ENCODE results near the gene GBGT1. TPM values are rescaled to one million over a fixed set of nuclear protein-coding genes. Genes with fewer than 3 reads are reported as not detected.

Gene GBGT1
- total RNA-seq, 1 experiment from 2014 or later, result 1.8 TPM

- ChIA-PET CTCF (interaction anchor here (0.6 to 3.0 kb wide), 3 partner anchors 52 to 169 kb away, joined by 3 to 17 read pairs (median 3); no protein-coding TSS in a partner anchor), POLR2A (no interaction called here)
- TF ChIP-seq REST (IDR thresholded peaks at IDR 0.05; ENCODE audit: insufficient read depth in 1 of 2, low read depth in 2 of 2, low read length in 1 of 2) (no peak), TCF7L2 (IDR thresholded peaks at IDR 0.05; ENCODE audit: low read depth, low read length) (no peak), CTCF (IDR thresholded peaks at IDR 0.05) (no peak), POLR2AphosphoS5 (IDR thresholded peaks at IDR 0.05; ENCODE audit: low read depth, low read length) (no peak), SIN3A (IDR thresholded peaks at IDR 0.05; ENCODE audit: borderline replicate concordance, insufficient read depth, low read depth, low read length) (no peak)
- BruUV-seq (replicated peaks), result no TSS peak
- Histone ChIP-seq H3K36me3 (ENCODE audit: control insufficient read depth, insufficient read depth, low read length) (no peaks in the 10 kb centered on the region), H3K9me3 (ENCODE audit: control insufficient read depth, insufficient read depth, low read depth, low read length) (no peaks in the 10 kb centered on the region), H3K27ac (ENCODE audit: low read length) (no peak overlapping the region), H3K4me3 (ENCODE audit: low read depth in 2 of 2, low read length in 2 of 2) (no peak overlapping the region), H3K27me3 (ENCODE audit: control insufficient read depth, insufficient read depth, low read length) (no peaks in the 10 kb centered on the region; the same call in 1 of the 2 replicates), H3K4me1 (ENCODE audit: control insufficient read depth, insufficient read depth, low read length) (no peaks in the 10 kb centered on the region)
- no peak for DNase-seq (ENCODE audit: low read depth, low spot score)
- in situ Hi-C loops (cut with HindIII; ENCODE audit: low pct_unique_long_range_greater_than_20kb, low sequenced_read_pairs) (no loop called here), intact Hi-C loops (cut with micrococcal nuclease; ENCODE audit: unreplicated experiment) (loop anchor here (2.0 kb wide), 1 partner anchor 142 kb away; no protein-coding TSS in a partner anchor)
- no peak for ATAC-seq
These were observed 23.0 kb upstream of the GBGT1 start for GRCh38 chr9:133186736-133187135.

- ChIA-PET CTCF (interaction anchor here (0.6 to 1.4 kb wide), 3 partner anchors 55 to 275 kb away, joined by 4 to 17 read pairs (median 6); partner anchors contain the start of gene CACFD1), POLR2A (no interaction called here)
- in situ Hi-C loops (cut with HindIII; ENCODE audit: low pct_unique_long_range_greater_than_20kb, low sequenced_read_pairs), result no loop called here
- DNase-seq (ENCODE audit: low read depth, low spot score) (peak; percentile 27), ATAC-seq (peak; percentile 75; the same call in 1 of the 2 replicates)
- intact Hi-C loops (cut with micrococcal nuclease; ENCODE audit: unreplicated experiment), result no loop called here
- BruUV-seq (replicated peaks), result no TSS peak
- Histone ChIP-seq H3K36me3 (ENCODE audit: control insufficient read depth, insufficient read depth, low read length) (no peaks in the 10 kb centered on the region), H3K4me1 (ENCODE audit: control insufficient read depth, insufficient read depth, low read length) (no peaks in the 10 kb centered on the region), H3K27ac (ENCODE audit: low read length) (no peak overlapping the region), H3K9me3 (ENCODE audit: control insufficient read depth, insufficient read depth, low read depth, low read length) (no peaks in the 10 kb centered on the region), H3K4me3 (ENCODE audit: low read depth in 2 of 2, low read length in 2 of 2) (no peak overlapping the region), H3K27me3 (ENCODE audit: control insufficient read depth, insufficient read depth, low read length) (no peaks in the 10 kb centered on the region; the same call in 1 of the 2 replicates)
- TF ChIP-seq CTCF (IDR thresholded peaks at IDR 0.05), result peak; percentile 70
- no peak for TF ChIP-seq SIN3A (IDR thresholded peaks at IDR 0.05; ENCODE audit: borderline replicate concordance, insufficient read depth, low read depth, low read length)
These were observed 21.3 kb upstream of the GBGT1 start for GRCh38 chr9:133184971-133185370.

All from Panc1 (cell line).